Esophagus muscularis mucosa (tissue), 3 donors: ENCODE results near the gene HOGA1.

Source experiments
- EP300 ChIP-seq: sonication (generic); formaldehyde crosslinking; IDR thresholded peaks from one replicate; pipeline ENCODE4 v1.6.1; 2017; ENCODE audit warnings: antibody characterized with exemption
- TF ChIP-seq, protein P1 (sequence below), 3 experiments: fragments of 200-600 bp in 2 of 3; fragments of 450-650 bp in 1 of 3; sonication (generic) in 2 of 3; IDR thresholded peaks; one replicate each; pipeline ENCODE4 v1.5.1; 2017 to 2019; ENCODE audit warnings: antibody characterized with exemption in 3 of 3, mild to moderate bottlenecking in 2 of 3, moderate library complexity in 1 of 3

DNA sequence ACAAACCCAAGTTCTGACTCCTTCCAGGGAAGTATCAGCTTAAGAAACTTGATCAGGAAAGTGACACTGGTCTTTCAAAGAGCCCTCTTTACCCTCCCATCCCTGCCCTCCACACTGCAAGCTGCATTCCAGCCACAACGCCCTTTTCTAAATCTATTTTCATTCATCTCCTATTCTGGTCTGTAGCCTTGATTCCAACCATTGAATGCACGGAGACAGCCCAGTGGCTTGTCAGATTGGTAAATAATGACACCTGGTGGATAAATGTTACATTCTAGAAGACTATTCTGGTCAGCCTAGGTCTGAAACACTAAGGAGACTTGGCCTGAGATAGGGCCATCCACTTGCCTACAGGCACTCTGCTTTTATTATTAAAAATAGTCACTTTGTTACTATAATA is 28.2 kb downstream of the HOGA1 start:
- TF ChIP-seq, protein P1, sequence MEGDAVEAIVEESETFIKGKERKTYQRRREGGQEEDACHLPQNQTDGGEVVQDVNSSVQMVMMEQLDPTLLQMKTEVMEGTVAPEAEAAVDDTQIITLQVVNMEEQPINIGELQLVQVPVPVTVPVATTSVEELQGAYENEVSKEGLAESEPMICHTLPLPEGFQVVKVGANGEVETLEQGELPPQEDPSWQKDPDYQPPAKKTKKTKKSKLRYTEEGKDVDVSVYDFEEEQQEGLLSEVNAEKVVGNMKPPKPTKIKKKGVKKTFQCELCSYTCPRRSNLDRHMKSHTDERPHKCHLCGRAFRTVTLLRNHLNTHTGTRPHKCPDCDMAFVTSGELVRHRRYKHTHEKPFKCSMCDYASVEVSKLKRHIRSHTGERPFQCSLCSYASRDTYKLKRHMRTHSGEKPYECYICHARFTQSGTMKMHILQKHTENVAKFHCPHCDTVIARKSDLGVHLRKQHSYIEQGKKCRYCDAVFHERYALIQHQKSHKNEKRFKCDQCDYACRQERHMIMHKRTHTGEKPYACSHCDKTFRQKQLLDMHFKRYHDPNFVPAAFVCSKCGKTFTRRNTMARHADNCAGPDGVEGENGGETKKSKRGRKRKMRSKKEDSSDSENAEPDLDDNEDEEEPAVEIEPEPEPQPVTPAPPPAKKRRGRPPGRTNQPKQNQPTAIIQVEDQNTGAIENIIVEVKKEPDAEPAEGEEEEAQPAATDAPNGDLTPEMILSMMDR (IDR thresholded peaks at IDR 0.05): peak; percentile 49 to 81 (median 63)
- no peak for TF ChIP-seq EP300
